Naive thymus-derived CD4-positive, alpha-beta T cell (primary cell): ENCODE measurements around the gene MRTFA. TPM values are rescaled to one million over a fixed set of nuclear protein-coding genes. Genes with fewer than 3 reads are reported as not detected.
"Not testable (repeated sequence)": the region's sequence is repeated elsewhere in the genome, so short reads cannot be mapped to it uniquely, and the experiment has no call there.

Experiments used
- ATAC-seq: fragments of 150-1000 bp; cut with Tn5 transposase; 2 replicates; pipeline ENCODE4 v1.10.0; 2021; ENCODE audit warnings: mild to moderate bottlenecking, moderate library complexity
- CTCF ChIA-PET: fragments of 350-600 bp; sonication (Branson Sonifier 250); formaldehyde crosslinking; loops from one replicate; lab custom pipeline; 2021; ENCODE audit warnings: antibody characterized with exemption; lab: Charles Lee
- POLR2A ChIA-PET: fragments of 350-600 bp; sonication (Branson Sonifier 250); formaldehyde crosslinking; loops from one replicate; lab custom pipeline; 2021; ENCODE audit warnings: antibody characterized with exemption, inconsistent platforms; lab: Charles Lee
- DNase-seq, 9 donors: peaks; one replicate each; pipeline versions ENCODE4 v3.0.0 to v3.0.0-alpha.2; 2020 to 2022; ENCODE audit warnings: mixed read lengths in 1 of 9
- H3K27ac ChIP-seq: one replicate; pipeline ENCODE4 v1.7.0; 2013; ENCODE audit warnings: mild to moderate bottlenecking, low read depth, low read length, moderate library complexity
- H3K27me3 ChIP-seq, 2 donors: one replicate each; pipeline ENCODE4 v1.7.0; 2013; ENCODE audit warnings: low read length in 2 of 2, mild to moderate bottlenecking in 2 of 2, moderate library complexity in 2 of 2; ENCODE audit not compliant: control insufficient read depth in 2 of 2, insufficient read depth in 2 of 2
- H3K36me3 ChIP-seq, 3 experiments: 1 replicate in 2 of 3; 2 replicates in 1 of 3; pipeline ENCODE4 v1.7.0; 2013; ENCODE audit warnings: low read length in 3 of 3, mild to moderate bottlenecking in 3 of 3, moderate library complexity in 1 of 3; ENCODE audit not compliant: insufficient read depth in 3 of 3, control insufficient read depth in 2 of 3
- H3K4me1 ChIP-seq, 2 donors: one replicate each; pipeline ENCODE4 v1.7.0; 2013; ENCODE audit warnings: low read length in 2 of 2, mild to moderate bottlenecking in 2 of 2, moderate library complexity in 1 of 2; ENCODE audit not compliant: control insufficient read depth in 2 of 2, insufficient read depth in 2 of 2
- H3K4me3 ChIP-seq: 2 replicates; pipeline ENCODE4 v1.7.0; 2013; ENCODE audit warnings: mild to moderate bottlenecking, low read length
- H3K9me3 ChIP-seq, 3 experiments: 1 replicate in 2 of 3; 2 replicates in 1 of 3; pipeline ENCODE4 v1.7.0; 2013; ENCODE audit warnings: low read length in 3 of 3; ENCODE audit not compliant: control insufficient read depth in 2 of 3
- H3K27ac Mint-ChIP-seq, 9 donors: one replicate each; pipeline ENCODE4 v1.8.0; 2020 to 2022; ENCODE audit warnings: mixed read lengths in 9 of 9, mild to moderate bottlenecking in 8 of 9, moderate library complexity in 5 of 9, inconsistent platforms in 2 of 9
- H3K27me3 Mint-ChIP-seq, 5 donors: one replicate each; pipeline ENCODE4 v1.8.0; 2021 to 2022; ENCODE audit warnings: mixed read lengths in 5 of 5, mild to moderate bottlenecking in 1 of 5
- H3K36me3 Mint-ChIP-seq, 5 donors: one replicate each; pipeline ENCODE4 v1.8.0; 2020 to 2022; ENCODE audit warnings: mixed read lengths in 5 of 5, mild to moderate bottlenecking in 3 of 5, inconsistent platforms in 1 of 5
- H3K4me1 Mint-ChIP-seq, 7 donors: one replicate each; pipeline ENCODE4 v1.8.0; 2020 to 2022; ENCODE audit warnings: mixed read lengths in 7 of 7, mild to moderate bottlenecking in 3 of 7, inconsistent platforms in 1 of 7
- H3K4me3 Mint-ChIP-seq, 10 donors: one replicate each; pipeline ENCODE4 v1.8.0; 2020 to 2022; ENCODE audit warnings: mild to moderate bottlenecking in 10 of 10, mixed read lengths in 10 of 10, moderate library complexity in 6 of 10, inconsistent platforms in 2 of 10
- H3K9me3 Mint-ChIP-seq, 11 donors: one replicate each; pipeline ENCODE4 v1.8.0; 2020 to 2022; ENCODE audit warnings: mixed read lengths in 11 of 11, mild to moderate bottlenecking in 4 of 11, inconsistent platforms in 1 of 11, moderate library complexity in 1 of 11
- intact Hi-C, 2 donors: fragments of 100-400 bp; cut with micrococcal nuclease; formaldehyde crosslinking; loops; one replicate each; pipeline ENCODE4 v1.15.1; 2023
- polyA plus RNA-seq, 2 donors: library from polyadenylated mRNA; unstranded; fragments of 300-500 nt; fragmentation: Illumina TruSeq; gene quantifications; one replicate each; pipeline ENCODE4 v1.2.3, GENCODE V29; 2021
- total RNA-seq, 6 experiments: library from RNA in 5 of 6; stranded (reverse) in 5 of 6; gene quantifications; 1 replicate in 5 of 6; 2 replicates in 1 of 6; pipeline ENCODE4 v1.2.3 and lab custom pipeline; 2021 to 2026

Gene MRTFA
- total and polyA plus RNA-seq, 7 experiments from 2014 or later, result 17.6 to 114 (median 81.5) TPM

DNA sequence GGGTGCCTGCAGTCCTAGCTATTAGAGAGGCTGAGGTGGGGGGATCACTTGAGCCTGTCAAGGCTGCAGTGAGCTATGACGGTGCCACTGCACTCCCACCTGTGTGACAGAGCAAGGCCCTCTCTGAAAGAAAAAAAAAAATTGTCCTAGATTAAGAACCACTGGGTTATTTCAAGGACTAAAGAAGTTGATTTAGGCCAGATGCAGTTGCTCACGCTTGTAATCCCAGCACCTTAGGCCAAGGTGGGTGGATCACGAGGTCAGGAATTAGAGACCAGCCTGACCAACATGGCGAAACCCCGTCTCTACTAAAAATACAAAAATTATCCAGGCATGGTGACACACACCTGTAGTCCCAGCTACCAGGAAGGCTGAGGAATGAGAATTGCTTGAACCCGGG is 129.0 kb downstream of the MRTFA start:
- Mint-ChIP-seq H3K36me3 (peaks cover 0 to 9% (median 5%) of the 10 kb centered on the region in 5 donors), H3K4me3 (no peak overlapping the region), H3K4me1 (peaks cover 10 to 71% (median 51%) of the 10 kb centered on the region in 7 donors), H3K27ac (no peak overlapping the region), H3K27me3 (no peaks in the 10 kb centered on the region), H3K9me3 (no peaks in the 10 kb centered on the region)
- Histone ChIP-seq H3K27me3 (no peaks in the 10 kb centered on the region), H3K27ac (no peak overlapping the region), H3K4me3 (no peak overlapping the region), H3K4me1 (no peaks in the 10 kb centered on the region), H3K36me3 (no peaks in the 10 kb centered on the region), H3K9me3 (no peaks in the 10 kb centered on the region)
- DNase-seq (no peak), ATAC-seq (no peak)
- intact Hi-C loops, result no loop called here
- POLR2A ChIA-PET, result interaction anchor here (0.6 to 1.1 kb wide), 2 partner anchors 120 to 187 kb away, joined by 3 read pairs; no protein-coding TSS in a partner anchor
- CTCF ChIA-PET, result interaction anchor here (1.0 to 1.8 kb wide), 2 partner anchors 19 to 138 kb away, joined by 3 to 5 read pairs; no protein-coding TSS in a partner anchor

DNA sequence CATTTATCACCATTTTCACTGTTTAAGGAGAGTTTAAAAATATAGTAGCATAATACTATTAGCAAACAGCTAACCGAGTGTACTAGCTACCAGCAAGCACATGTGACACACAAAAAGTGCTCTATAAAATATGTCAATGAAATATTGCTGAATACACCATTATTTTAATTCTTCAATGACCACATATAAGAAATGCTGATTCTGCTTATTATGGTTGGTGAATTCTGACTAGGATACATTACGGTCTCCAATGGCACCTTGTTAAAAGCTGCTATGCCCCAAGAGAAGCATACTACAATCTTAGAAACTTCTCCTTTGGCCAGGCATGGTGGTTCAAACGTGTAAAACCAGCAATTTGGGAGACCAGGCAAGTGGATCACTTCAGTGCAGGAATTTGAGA is 129.8 kb downstream of the MRTFA start:
- Histone ChIP-seq H3K27me3 (no peaks in the 10 kb centered on the region), H3K4me1 (no peaks in the 10 kb centered on the region), H3K9me3 (no peaks in the 10 kb centered on the region), H3K27ac (no peak overlapping the region), H3K4me3 (no peak overlapping the region), H3K36me3 (no peaks in the 10 kb centered on the region)
- Mint-ChIP-seq H3K4me3 (no peak overlapping the region), H3K36me3 (peaks cover 0 to 10% (median 5%) of the 10 kb centered on the region in 5 donors), H3K9me3 (no peaks in the 10 kb centered on the region), H3K27ac (no peak overlapping the region), H3K27me3 (no peaks in the 10 kb centered on the region), H3K4me1 (peaks cover 10 to 67% (median 52%) of the 10 kb centered on the region in 7 donors)
- no peak for ATAC-seq
- ChIA-PET CTCF (interaction anchor here (1.0 kb wide), 1 partner anchor 19 kb away, joined by 3 read pairs; no protein-coding TSS in a partner anchor), POLR2A (interaction anchor here (1.1 kb wide), 2 partner anchors 13 to 119 kb away, joined by 3 read pairs; no protein-coding TSS in a partner anchor)
- intact Hi-C loops, result no loop called here
- DNase-seq, result no peak

DNA sequence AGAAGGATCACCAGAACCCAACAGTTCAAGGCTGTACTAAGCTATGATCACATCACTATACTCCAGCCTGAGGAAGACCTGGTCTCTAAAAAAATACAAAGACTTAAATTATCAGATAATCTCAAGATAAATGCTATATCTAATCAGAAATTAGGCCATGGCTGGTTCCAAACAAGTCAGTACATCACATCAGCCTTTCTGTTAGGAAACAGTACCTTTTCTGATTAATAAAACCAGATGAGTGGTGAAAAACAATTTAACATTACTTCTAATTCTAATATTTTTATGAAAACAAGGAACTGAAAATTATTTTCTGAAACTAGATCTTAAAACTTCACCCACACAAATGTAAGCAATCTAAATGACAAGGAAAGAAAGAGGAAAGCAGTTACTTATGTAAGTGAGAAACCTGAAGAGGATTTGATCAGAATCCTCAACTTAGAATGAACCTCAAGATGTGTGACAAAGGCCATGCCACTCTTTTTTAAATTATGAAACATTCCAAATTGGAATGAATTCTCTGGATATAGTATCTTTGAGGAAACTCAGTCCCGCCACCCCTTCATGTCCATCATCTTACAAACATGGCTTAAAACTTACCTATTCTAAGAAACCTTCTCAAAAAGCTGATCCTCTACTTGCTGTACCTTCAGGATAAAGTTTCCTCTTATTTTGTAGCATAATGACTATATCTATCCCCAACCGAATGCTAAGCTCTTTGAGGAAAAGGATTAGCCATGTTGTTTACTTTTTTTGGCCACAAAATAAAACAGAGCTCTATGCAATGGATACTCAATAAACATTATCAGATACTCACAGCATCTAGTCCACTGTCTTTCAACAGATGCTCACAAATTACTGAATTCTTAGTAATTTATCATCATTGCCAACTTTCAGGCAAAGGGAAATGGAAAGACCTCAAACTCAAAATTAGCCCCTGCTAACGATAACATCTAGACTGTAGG is 132.0 kb downstream of the MRTFA start:
- no peak for ATAC-seq

DNA sequence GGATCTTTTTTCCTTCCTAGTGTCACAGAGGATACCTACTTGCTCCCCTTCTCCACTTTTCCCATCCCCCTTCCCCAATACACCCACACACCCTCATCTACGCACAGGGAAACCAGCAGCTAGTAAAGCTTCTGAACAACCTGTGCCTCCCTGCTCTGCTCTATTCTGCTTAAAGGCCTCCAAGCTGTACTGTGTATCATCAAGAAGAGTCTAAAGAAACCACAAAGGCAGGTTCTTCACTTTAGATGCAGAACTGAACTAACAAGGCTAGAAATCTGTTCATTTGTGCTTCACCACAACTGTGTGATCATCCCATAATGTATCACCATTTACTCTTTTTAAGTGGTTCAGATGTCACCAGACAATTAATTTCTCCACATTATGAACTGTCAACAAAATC is 133.6 kb downstream of the MRTFA start:
- peak overlapping the region; percentile 5 to 93 (median 69) for H3K27ac Mint-ChIP-seq
- H3K36me3 ChIP-seq, result no peaks in the 10 kb centered on the region
- CTCF ChIA-PET, result interaction anchor here (1.0 kb wide), 1 partner anchor 16 kb away, joined by 3 read pairs; no protein-coding TSS in a partner anchor
- POLR2A ChIA-PET, result interaction anchor here (0.5 to 1.5 kb wide), 3 partner anchors 10 to 385 kb away, joined by 3 to 4 read pairs (median 3); no protein-coding TSS in a partner anchor
- no peaks in the 10 kb centered on the region for H3K9me3 ChIP-seq
- ATAC-seq (peak; percentile 64), DNase-seq (peak in 5 of 9 donors; percentile 14 to 33 (median 22))
- H3K36me3 Mint-ChIP-seq, result peaks cover 0 to 17% (median 5%) of the 10 kb centered on the region in 5 donors
- H3K27ac ChIP-seq, result peak overlapping the region; percentile 46
- no peaks in the 10 kb centered on the region for H3K27me3 ChIP-seq
- peak overlapping the region in 7 of 10 donors; percentile 2 to 65 (median 32) for H3K4me3 Mint-ChIP-seq
- no peaks in the 10 kb centered on the region for H3K4me1 ChIP-seq
- no peaks in the 10 kb centered on the region for H3K27me3 Mint-ChIP-seq
- H3K9me3 Mint-ChIP-seq, result no peaks in the 10 kb centered on the region
- intact Hi-C loops, result loop anchor here in 1 of 2 donors (2.0 kb wide), 1 partner anchor 16 kb away; no protein-coding TSS in a partner anchor
- peaks cover 13 to 52% (median 39%) of the 10 kb centered on the region in 7 donors for H3K4me1 Mint-ChIP-seq
- no peak overlapping the region for H3K4me3 ChIP-seq

More for the DNA sequence above, 132.0 kb downstream of the MRTFA start:
- Mint-ChIP-seq H3K9me3 (no peaks in the 10 kb centered on the region), H3K27ac (peak overlapping the region in 5 of 9 donors; percentile 14 to 82 (median 62)), H3K4me3 (no peak overlapping the region), H3K27me3 (no peaks in the 10 kb centered on the region), H3K36me3 (peaks cover 0 to 12% (median 5%) of the 10 kb centered on the region in 5 donors), H3K4me1 (peaks cover 11 to 46% (median 38%) of the 10 kb centered on the region in 7 donors)
- Histone ChIP-seq H3K27me3 (no peaks in the 10 kb centered on the region), H3K4me1 (no peaks in the 10 kb centered on the region), H3K9me3 (no peaks in the 10 kb centered on the region), H3K36me3 (no peaks in the 10 kb centered on the region), H3K4me3 (no peak overlapping the region), H3K27ac (no peak overlapping the region)
- POLR2A ChIA-PET, result no interaction called here
- intact Hi-C loops, result no loop called here
- DNase-seq, result no peak
- CTCF ChIA-PET, result interaction anchor here (0.7 to 1.0 kb wide), 2 partner anchors 17 kb away, joined by 3 read pairs; no protein-coding TSS in a partner anchor

DNA sequence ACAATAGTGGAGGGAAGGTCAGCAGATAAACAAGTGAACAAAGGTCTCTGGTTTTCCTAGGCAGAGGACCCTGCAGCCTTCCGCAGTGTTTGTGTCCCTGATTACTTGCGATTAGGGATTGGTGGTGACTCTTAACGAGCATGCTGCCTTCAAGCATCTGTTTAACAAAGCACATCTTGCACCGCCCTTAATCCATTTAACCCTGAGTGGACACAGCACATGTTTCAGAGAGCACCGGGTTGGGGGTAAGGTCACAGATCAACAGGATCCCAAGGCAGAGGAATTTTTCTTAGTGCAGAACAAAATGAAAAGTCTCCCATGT is 136.1 kb downstream of the MRTFA start:
- peaks cover 13 to 52% (median 42%) of the 10 kb centered on the region in 7 donors for H3K4me1 Mint-ChIP-seq
- peaks cover 0 to 18% (median 7%) of the 10 kb centered on the region in 5 donors for H3K36me3 Mint-ChIP-seq
- H3K4me3 Mint-ChIP-seq, H3K27ac Mint-ChIP-seq, ATAC-seq, H3K4me1 ChIP-seq, DNase-seq, H3K27me3 Mint-ChIP-seq, H3K4me3 ChIP-seq, H3K27ac ChIP-seq, H3K27me3 ChIP-seq, H3K9me3 Mint-ChIP-seq, POLR2A ChIA-PET, H3K9me3 ChIP-seq, intact Hi-C loops, CTCF ChIA-PET, H3K36me3 ChIP-seq: not testable (repeated sequence)

DNA sequence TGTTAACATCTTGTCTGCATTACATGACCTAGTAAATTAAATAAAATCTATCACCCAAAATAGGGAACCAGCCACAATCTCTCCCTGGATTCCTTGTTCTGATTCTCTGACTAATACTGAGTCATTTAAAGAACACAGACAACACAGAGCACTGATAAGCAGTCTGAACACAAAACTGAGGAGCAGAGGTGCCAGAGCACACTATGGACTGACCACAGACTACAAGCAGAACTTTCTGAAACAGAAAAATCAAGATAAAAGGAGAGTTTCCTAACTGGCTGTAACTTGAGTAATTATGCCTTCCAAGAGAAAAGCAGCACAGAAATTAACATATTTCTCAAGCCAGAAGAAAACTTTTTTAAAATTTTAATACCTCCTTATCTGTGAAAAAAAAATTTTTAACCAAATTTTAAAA is 137.3 kb downstream of the MRTFA start:
- Mint-ChIP-seq H3K9me3 (no peaks in the 10 kb centered on the region), H3K27ac (peak overlapping the region in 4 of 9 donors; percentile 28 to 81 (median 34)), H3K4me1 (peaks cover 11 to 47% (median 38%) of the 10 kb centered on the region in 7 donors), H3K36me3 (peaks cover 0 to 18% (median 7%) of the 10 kb centered on the region in 5 donors), H3K4me3 (peak overlapping the region in 1 of 10 donors; percentile 27), H3K27me3 (no peaks in the 10 kb centered on the region)
- Histone ChIP-seq H3K27ac (no peak overlapping the region), H3K4me3 (no peak overlapping the region), H3K36me3 (no peaks in the 10 kb centered on the region), H3K4me1 (no peaks in the 10 kb centered on the region), H3K9me3 (no peaks in the 10 kb centered on the region), H3K27me3 (no peaks in the 10 kb centered on the region)
- CTCF ChIA-PET, result interaction anchor here (1.0 kb wide), 1 partner anchor 146 kb away, joined by 4 read pairs; no protein-coding TSS in a partner anchor
- intact Hi-C loops, result no loop called here
- ATAC-seq, result peak; percentile 85
- POLR2A ChIA-PET, result no interaction called here
- no peak for DNase-seq
